PC-3 (cell line): ENCODE data around the gene SYS1. TPM values are rescaled to one million over a fixed set of nuclear protein-coding genes. Genes with fewer than 3 reads are reported as not detected.

ENCODE experiments used
- ATAC-seq: fragments of 200-7000 bp; cut with Tn5 transposase; 2 replicates; pipeline ENCODE4 v1.9.1; 2020; ENCODE audit warnings: mild to moderate bottlenecking, moderate library complexity
- BruUV-seq: library from RNA; stranded (reverse); fragments of 400-500 nt; replicated peaks from 2 replicates; lab custom pipeline; 2021; lab: Mats Ljungman, UMichigan
- CTCF ChIA-PET: fragments of 300-600 bp; sonication (Branson Sonifier 250); formaldehyde crosslinking; loops from one replicate; lab custom pipeline; 2022; ENCODE audit warnings: antibody characterized with exemption; lab: Charles Lee
- POLR2A ChIA-PET: fragments of 300-600 bp; sonication (Branson Sonifier 250); formaldehyde crosslinking; loops from one replicate; lab custom pipeline; 2022; ENCODE audit warnings: antibody characterized with exemption; ENCODE audit not compliant: unreplicated experiment; lab: Charles Lee
- DNase-seq: peaks from one replicate; pipeline ENCODE4 v3.0.0-alpha.2; 2015
- H2AFZ ChIP-seq: fragments of 300-600 bp; sonication (generic); 2 replicates; pipeline ENCODE4 v1.6.0; 2016; ENCODE audit warnings: antibody characterized with exemption, low read length
- H3F3A ChIP-seq: fragments of 300-600 bp; sonication (generic); one replicate; pipeline ENCODE4 v1.6.0; 2017; ENCODE audit warnings: antibody characterized with exemption, low read length, control low read depth, mild to moderate bottlenecking; ENCODE audit not compliant: unreplicated experiment
- H3K27ac ChIP-seq: fragments of 300-600 bp; sonication (generic); 2 replicates; pipeline ENCODE4 v1.5.1; 2016; ENCODE audit warnings: mild to moderate bottlenecking, low read length
- H3K27me3 ChIP-seq: fragments of 300-600 bp; sonication (generic); 2 replicates; pipeline ENCODE4 v1.6.1; 2016; ENCODE audit warnings: low read length, mixed read lengths
- H3K36me3 ChIP-seq: fragments of 300-600 bp; sonication (generic); 2 replicates; pipeline ENCODE4 v1.6.1; 2016; ENCODE audit warnings: low read depth, mixed run types, low read length, mixed read lengths
- H3K4me1 ChIP-seq: fragments of 300-600 bp; sonication (generic); 2 replicates; pipeline ENCODE4 v1.5.1; 2016; ENCODE audit warnings: low read length; ENCODE audit not compliant: insufficient read depth
- H3K4me2 ChIP-seq: fragments of 300-600 bp; sonication (generic); 2 replicates; pipeline ENCODE4 v1.6.0; 2016; ENCODE audit warnings: low read length
- H3K4me3 ChIP-seq: fragments of 300-600 bp; sonication (generic); 2 replicates; pipeline ENCODE4 v1.5.1; 2016; ENCODE audit warnings: mild to moderate bottlenecking, low read length, mixed read lengths
- H3K79me2 ChIP-seq: fragments of 300-600 bp; sonication (generic); 2 replicates; pipeline ENCODE4 v1.6.1; 2017; ENCODE audit warnings: low read length, mixed read lengths
- H3K9ac ChIP-seq: fragments of 300-600 bp; sonication (generic); 2 replicates; pipeline ENCODE4 v1.6.0; 2016; ENCODE audit warnings: mild to moderate bottlenecking, low read length
- H3K9me2 ChIP-seq: fragments of 300-600 bp; sonication (generic); replicated peaks from 2 replicates; pipeline ENCODE4 v1.6.1; 2016; ENCODE audit warnings: mixed run types, low read length, mixed read lengths
- H3K9me3 ChIP-seq: fragments of 300-600 bp; sonication (generic); 2 replicates; pipeline ENCODE4 v1.6.1; 2016; ENCODE audit warnings: low read length, mixed read lengths
- H4K20me1 ChIP-seq: fragments of 300-600 bp; sonication (generic); 2 replicates; pipeline ENCODE4 v1.6.1; 2016; ENCODE audit warnings: low read length, mixed read lengths
- CTCF ChIP-seq: fragments of 300-600 bp; sonication (generic); conservative IDR thresholded peaks from 2 replicates; pipeline ENCODE4 v1.5.1; 2017; ENCODE audit warnings: antibody characterized with exemption, low read depth, mild to moderate bottlenecking, low read length
- EZH2 ChIP-seq: fragments of 300-600 bp; sonication (generic); IDR thresholded peaks from one replicate; pipeline ENCODE4 v1.6.1; 2017; ENCODE audit warnings: antibody characterized with exemption, mild to moderate bottlenecking, low read length; ENCODE audit not compliant: unreplicated experiment
- EZH2phosphoT487 ChIP-seq: fragments of 300-600 bp; sonication (generic); IDR thresholded peaks from 2 replicates; pipeline ENCODE4 v1.6.1; 2018; ENCODE audit warnings: mild to moderate bottlenecking, antibody characterized with exemption, low read length, borderline replicate concordance
- intact Hi-C: fragments of 100-400 bp; cut with micrococcal nuclease; formaldehyde crosslinking; loops from 2 replicates; pipeline ENCODE4 v1.9.0; 2023
- total RNA-seq: library from RNA; depleted of rRNA; stranded (reverse); fragments of >200 nt; gene quantifications from 2 replicates; pipeline ENCODE4 v1.2.3, GENCODE V29; 2014

SYS1 gene
- total RNA-seq, 1 experiment from 2014 or later = 45.2 TPM

DNA sequence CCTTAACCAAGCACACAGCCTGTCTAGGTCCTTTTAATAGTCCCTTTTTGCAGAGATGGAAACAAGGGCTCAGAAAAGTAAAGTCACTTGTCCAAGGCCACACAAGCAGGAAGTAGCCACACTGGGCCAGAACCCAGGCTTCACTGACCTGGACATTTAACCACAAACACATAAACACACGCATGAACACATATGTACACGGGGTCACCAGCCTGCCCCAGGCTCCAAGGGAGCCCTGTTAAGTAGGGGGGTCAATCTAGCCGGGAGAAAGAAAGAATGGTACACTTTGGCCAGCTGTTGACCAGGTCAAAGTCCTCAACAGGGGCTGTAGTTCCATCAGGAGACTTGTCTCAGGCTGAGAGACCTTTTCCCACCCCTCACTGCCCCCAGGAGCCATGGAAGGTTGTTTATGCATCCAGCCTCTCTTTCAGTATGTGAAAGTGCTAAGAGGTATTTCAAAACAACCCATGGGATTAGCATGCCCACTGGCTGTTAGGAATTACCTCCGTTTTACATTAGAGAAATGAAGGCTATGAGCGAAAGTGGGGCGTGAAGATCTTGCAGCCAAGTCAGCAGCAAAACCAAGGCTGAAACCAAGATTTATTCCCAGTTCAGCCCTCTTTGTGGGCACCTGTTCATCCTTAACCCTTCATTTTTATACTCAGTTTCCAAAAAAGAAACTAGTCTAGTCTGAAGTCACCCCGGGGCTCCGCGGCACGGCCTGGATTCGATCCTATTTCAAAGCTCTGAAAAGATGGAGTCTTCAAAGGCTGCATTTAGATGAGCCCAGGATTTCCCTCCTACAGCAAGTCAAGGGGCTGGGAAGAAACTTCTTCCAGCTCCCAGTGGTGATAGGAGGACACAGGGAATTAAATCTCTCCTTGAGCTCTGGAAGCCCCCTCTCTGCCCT, 24.6 kb upstream of the SYS1 start:
- no peaks in the 10 kb centered on the region for H3K9me2 ChIP-seq
- no peak for DNase-seq
- H2AFZ ChIP-seq = no peak overlapping the region
- CTCF ChIA-PET = interaction anchor here (0.6 kb wide), 1 partner anchor 99 kb away, joined by 4 read pairs; no protein-coding TSS in a partner anchor
- peaks cover 79% of the 10 kb centered on the region for H3K4me1 ChIP-seq
- H3K4me2 ChIP-seq = peak overlapping the region; percentile 68
- peaks cover 89% of the 10 kb centered on the region for H3K79me2 ChIP-seq
- no peak for ATAC-seq
- H4K20me1 ChIP-seq = peaks cover 20% of the 10 kb centered on the region; the same call in 1 of the 2 replicates
- peaks cover 42% of the 10 kb centered on the region for H3K36me3 ChIP-seq
- intact Hi-C loops = no loop called here
- peak overlapping the region; percentile 95 for H3K27ac ChIP-seq
- POLR2A ChIA-PET = interaction anchor here (0.5 to 0.6 kb wide), 2 partner anchors 54 to 81 kb away, joined by 3 to 31 read pairs; no protein-coding TSS in a partner anchor
- H3K4me3 ChIP-seq = peak overlapping the region; percentile 15; the same call in 1 of the 2 replicates
- peak overlapping the region; percentile 56; the same call in 1 of the 2 replicates for H3K9ac ChIP-seq
- no peaks in the 10 kb centered on the region for H3K9me3 ChIP-seq
- BruUV-seq = no TSS peak
- TF ChIP-seq CTCF = no peak
- TF ChIP-seq EZH2 = no peak
- no peak for TF ChIP-seq EZH2phosphoT487
- no peaks in the 10 kb centered on the region for H3K27me3 ChIP-seq
- peaks cover 14% of the 10 kb centered on the region for H3F3A ChIP-seq

- ATAC-seq (no peak), DNase-seq (no peak)
- POLR2A ChIA-PET = interaction anchor here (0.5 kb wide), 1 partner anchor 53 kb away, joined by 31 read pairs; no protein-coding TSS in a partner anchor
- H3K4me2 ChIP-seq = peak overlapping the region; percentile 68; the same call in 1 of the 2 replicates
- no peaks in the 10 kb centered on the region for H3K9me2 ChIP-seq
- TF ChIP-seq EZH2 = no peak
- no peak for TF ChIP-seq CTCF
- TF ChIP-seq EZH2phosphoT487 = no peak
- no peak overlapping the region for H3K4me3 ChIP-seq
- no peaks in the 10 kb centered on the region for H3K27me3 ChIP-seq
- no peak overlapping the region for H2AFZ ChIP-seq
- peaks cover 20% of the 10 kb centered on the region; the same call in 1 of the 2 replicates for H4K20me1 ChIP-seq
- CTCF ChIA-PET = no interaction called here
- intact Hi-C loops = no loop called here
- peaks cover 14% of the 10 kb centered on the region for H3F3A ChIP-seq
- peaks cover 95% of the 10 kb centered on the region for H3K79me2 ChIP-seq
- no peak overlapping the region for H3K9ac ChIP-seq
- no peaks in the 10 kb centered on the region for H3K9me3 ChIP-seq
- peaks cover 86% of the 10 kb centered on the region for H3K4me1 ChIP-seq
- peak overlapping the region; percentile 95 for H3K27ac ChIP-seq
- peaks cover 42% of the 10 kb centered on the region for H3K36me3 ChIP-seq
- no TSS peak for BruUV-seq
These were observed 23.9 kb upstream of the SYS1 start for GRCh38 chr20:45339084-45339483.
